Type B pancreatic cell (in vitro differentiated cells): Measurements from ENCODE around the gene MTX1. TPM values are rescaled to one million over a fixed set of nuclear protein-coding genes. Genes with fewer than 3 reads are reported as not detected.

Source experiments
- DNase-seq: peaks from one replicate; pipeline ENCODE4 v3.0.0; 2021; ENCODE audit warnings: mixed read lengths; ENCODE audit not compliant: unreplicated experiment; ENCODE audit errors: extremely low spot score
- H3K27ac Mint-ChIP-seq: 2 replicates; pipeline ENCODE4 v1.8.0; 2021; ENCODE audit warnings: mild to moderate bottlenecking, mixed read lengths
- H3K27me3 Mint-ChIP-seq: 2 replicates; pipeline ENCODE4 v1.8.0; 2021; ENCODE audit warnings: mixed read lengths
- H3K36me3 Mint-ChIP-seq: 2 replicates; pipeline ENCODE4 v1.8.0; 2021; ENCODE audit warnings: mixed read lengths
- H3K4me1 Mint-ChIP-seq: one replicate; pipeline ENCODE4 v1.8.0; 2021; ENCODE audit warnings: mixed read lengths; ENCODE audit not compliant: unreplicated experiment
- H3K4me3 Mint-ChIP-seq: 2 replicates; pipeline ENCODE4 v1.8.0; 2021; ENCODE audit warnings: mild to moderate bottlenecking, mixed read lengths
- H3K9me3 Mint-ChIP-seq: 2 replicates; pipeline ENCODE4 v1.8.0; 2021; ENCODE audit warnings: mixed read lengths
- CTCF ChIP-seq: fragments of 200-600 bp; sonication (generic); conservative IDR thresholded peaks from 2 replicates; pipeline ENCODE4 v1.5.0; 2021; ENCODE audit warnings: antibody characterized with exemption, mild to moderate bottlenecking
- total RNA-seq: library from RNA; stranded (reverse); gene quantifications from 2 replicates; pipeline ENCODE4 v1.2.1, GENCODE V29; 2021; ENCODE audit warnings: low replicate concordance

Gene MTX1
- total RNA-seq, 1 donor from 2014 or later, result 34.0 TPM

DNA sequence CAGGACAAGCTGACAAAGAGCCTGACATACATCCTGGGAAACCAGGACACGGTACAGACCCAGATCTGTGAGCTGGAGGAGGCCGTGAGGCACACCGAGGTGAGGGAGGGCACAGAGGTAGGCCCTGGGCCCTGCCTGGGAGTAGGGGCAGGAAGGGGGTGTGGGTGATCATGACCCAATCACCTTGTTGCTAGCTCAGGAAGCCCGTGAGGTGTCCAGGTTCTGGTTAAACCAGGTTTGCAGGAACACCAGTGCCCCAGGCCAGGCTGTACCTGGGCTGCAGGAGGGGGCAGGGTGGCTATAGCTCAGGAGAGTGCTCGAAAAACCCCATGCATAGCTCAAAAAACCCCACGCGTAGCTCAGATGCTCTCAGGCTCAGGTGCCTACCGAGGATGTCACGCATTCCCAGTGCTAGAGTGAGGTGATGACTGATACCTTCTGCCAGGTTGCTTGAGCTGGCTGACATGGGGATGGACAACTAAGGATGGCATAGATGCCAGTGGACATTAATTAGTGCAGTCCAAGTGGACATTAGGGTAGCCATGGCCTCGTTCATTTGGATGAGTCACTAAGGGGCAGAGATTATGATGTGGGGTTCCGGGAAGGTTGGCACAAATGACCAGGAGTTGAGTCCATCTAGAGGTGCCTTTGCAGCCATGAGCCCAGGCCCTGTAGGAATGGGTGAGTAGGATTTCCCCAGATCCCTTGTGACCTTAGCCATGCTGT, 31.1 kb upstream of the MTX1 start:
- Mint-ChIP-seq H3K36me3 (peaks cover 5% of the 10 kb centered on the region), H3K9me3 (no peaks in the 10 kb centered on the region), H3K27me3 (peaks cover 3% of the 10 kb centered on the region), H3K4me1 (peaks cover 16% of the 10 kb centered on the region), H3K4me3 (no peak overlapping the region), H3K27ac (peak overlapping the region; percentile 44)
- no peak for DNase-seq
- no peak for TF ChIP-seq CTCF

DNA sequence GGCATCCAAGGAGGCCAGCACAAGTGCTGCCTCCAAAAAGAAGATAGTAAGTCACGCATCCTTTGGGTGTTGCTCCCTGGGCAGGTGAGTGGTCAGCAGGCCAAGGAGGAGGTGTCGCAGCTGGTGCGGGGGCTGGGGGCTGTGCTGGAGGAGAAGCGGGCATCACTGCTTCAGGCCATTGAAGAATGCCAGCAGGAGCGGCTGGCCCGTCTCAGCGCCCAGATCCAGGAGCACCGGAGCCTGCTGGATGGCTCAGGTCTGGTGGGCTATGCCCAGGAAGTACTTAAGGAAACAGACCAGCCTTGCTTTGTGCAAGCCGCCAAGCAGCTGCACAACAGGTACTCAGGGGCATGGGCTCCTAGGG, 30.6 kb upstream of the MTX1 start:
- H3K4me3 Mint-ChIP-seq, result no peak overlapping the region
- peaks cover 3% of the 10 kb centered on the region for H3K27me3 Mint-ChIP-seq
- H3K9me3 Mint-ChIP-seq, result no peaks in the 10 kb centered on the region
- no peak overlapping the region for H3K27ac Mint-ChIP-seq
- H3K4me1 Mint-ChIP-seq, result peaks cover 14% of the 10 kb centered on the region
- peaks cover 5% of the 10 kb centered on the region for H3K36me3 Mint-ChIP-seq
- TF ChIP-seq CTCF, result no peak
- no peak for DNase-seq

GRCh38 chr1:155178441-155179111, 29.9 kb upstream of the MTX1 start:
- no peak for DNase-seq
- Mint-ChIP-seq H3K27ac (no peak overlapping the region), H3K4me3 (no peak overlapping the region), H3K36me3 (no peaks in the 10 kb centered on the region), H3K27me3 (no peaks in the 10 kb centered on the region), H3K4me1 (peaks cover 7% of the 10 kb centered on the region), H3K9me3 (no peaks in the 10 kb centered on the region)
- TF ChIP-seq CTCF, result no peak

DNA sequence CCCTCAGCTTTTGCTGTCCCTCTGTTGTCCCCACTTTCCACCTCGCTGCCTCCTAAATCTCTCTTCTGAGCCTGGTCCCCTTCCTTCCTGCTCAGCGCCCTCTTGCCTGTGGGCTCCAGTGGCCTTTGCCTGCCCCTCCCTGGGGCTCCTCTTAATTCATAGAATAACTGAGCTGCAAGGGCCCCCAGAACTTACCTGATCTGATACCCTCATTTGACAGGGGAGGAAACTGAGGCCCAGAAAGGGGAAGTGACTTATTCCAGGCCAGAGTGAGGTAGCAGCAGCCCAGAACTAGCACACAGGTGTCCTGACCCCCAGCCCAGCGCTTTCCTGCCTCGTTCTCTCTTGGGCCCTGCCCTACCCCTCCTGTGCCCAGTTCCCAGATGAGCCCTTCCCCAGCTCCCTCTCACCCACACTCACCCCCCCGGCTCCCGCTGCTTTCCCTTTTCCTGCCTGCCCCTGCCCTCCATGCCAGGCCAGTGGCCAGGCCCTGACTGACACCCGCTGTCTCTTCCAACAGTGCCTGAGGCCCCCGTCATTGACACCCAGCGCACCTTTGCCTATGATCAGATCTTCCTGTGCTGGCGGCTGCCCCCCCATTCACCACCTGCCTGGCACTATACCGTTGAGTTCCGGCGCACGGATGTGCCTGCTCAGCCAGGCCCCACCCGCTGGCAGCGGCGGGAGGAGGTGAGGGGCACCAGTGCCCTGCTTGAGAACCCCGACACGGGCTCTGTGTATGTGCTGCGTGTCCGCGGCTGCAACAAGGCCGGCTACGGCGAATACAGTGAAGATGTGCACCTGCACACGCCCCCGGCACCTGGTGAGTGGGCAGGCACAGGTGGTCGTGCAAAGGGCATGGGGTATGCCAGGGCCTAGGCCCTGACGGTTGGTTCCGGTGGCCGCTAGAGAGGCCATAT, 29.1 kb upstream of the MTX1 start:
- Mint-ChIP-seq H3K27ac (no peak overlapping the region), H3K9me3 (no peaks in the 10 kb centered on the region), H3K4me1 (peaks cover 7% of the 10 kb centered on the region), H3K27me3 (no peaks in the 10 kb centered on the region), H3K4me3 (no peak overlapping the region), H3K36me3 (no peaks in the 10 kb centered on the region)
- TF ChIP-seq CTCF, result no peak
- no peak for DNase-seq

GRCh38 chr1:155181371-155182051, 27.0 kb upstream of the MTX1 start:
- Mint-ChIP-seq H3K9me3 (no peaks in the 10 kb centered on the region), H3K36me3 (no peaks in the 10 kb centered on the region), H3K27ac (no peak overlapping the region), H3K4me3 (no peak overlapping the region), H3K4me1 (peaks cover 7% of the 10 kb centered on the region), H3K27me3 (no peaks in the 10 kb centered on the region)
- TF ChIP-seq CTCF, result no peak
- no peak for DNase-seq
